Measurements from ENCODE around the gene FRMD4A. TPM values are rescaled to one million over a fixed set of nuclear protein-coding genes. Genes with fewer than 3 reads are reported as not detected.

The FRMD4A gene
- 1.1 and 2.3 TPM in 2 replicates for total RNA-seq (2014; rRNA removed; shearing (Covaris generic))

GRCh38 chr10:14330388-14331061 lies at the start of gene FRMD4A:
TSS of gene FRMD4A (minus strand) at chr10:14330924.
- DNase-seq (ENCODE audit: low spot score): no peak

- no peak for DNase-seq (ENCODE audit: low spot score)
Observed at GRCh38 chr10:14379556-14380280, 49.0 kb upstream of the FRMD4A start.

GRCh38 chr10:14378387-14378960 lies 47.8 kb upstream of the FRMD4A start:
- no peak for DNase-seq (ENCODE audit: low spot score)

- DNase-seq (ENCODE audit: low spot score): no peak
Observed at GRCh38 chr10:14377591-14378175, 47.0 kb upstream of the FRMD4A start.

- no peak for DNase-seq (ENCODE audit: low spot score)
Observed at GRCh38 chr10:14374745-14375445, 44.2 kb upstream of the FRMD4A start.

- no peak for DNase-seq (ENCODE audit: low spot score)
Observed at GRCh38 chr10:14372606-14373005, 41.9 kb upstream of the FRMD4A start.

- DNase-seq (ENCODE audit: low spot score): peak; percentile 6
Observed at GRCh38 chr10:14371581-14371980, 40.9 kb upstream of the FRMD4A start.

GRCh38 chr10:14370894-14371293 lies 40.2 kb upstream of the FRMD4A start:
- no peak for DNase-seq (ENCODE audit: low spot score)

GRCh38 chr10:14369906-14370305 lies 39.2 kb upstream of the FRMD4A start:
- no peak for DNase-seq (ENCODE audit: low spot score)

GRCh38 chr10:14366760-14367159 lies 36.0 kb upstream of the FRMD4A start:
- no peak for DNase-seq (ENCODE audit: low spot score)

- DNase-seq (ENCODE audit: low spot score): no peak
Observed at GRCh38 chr10:14365266-14365665, 34.5 kb upstream of the FRMD4A start.

GRCh38 chr10:14362104-14362503 lies 31.4 kb upstream of the FRMD4A start:
- DNase-seq (ENCODE audit: low spot score): no peak

- DNase-seq (ENCODE audit: low spot score): no peak
Observed at GRCh38 chr10:14360961-14361360, 30.2 kb upstream of the FRMD4A start.

GRCh38 chr10:14360515-14360914 lies 29.8 kb upstream of the FRMD4A start:
- no peak for DNase-seq (ENCODE audit: low spot score)

- DNase-seq (ENCODE audit: low spot score): no peak
Observed at GRCh38 chr10:14358886-14359573, 28.3 kb upstream of the FRMD4A start.

GRCh38 chr10:14356921-14357320 lies 26.2 kb upstream of the FRMD4A start:
- DNase-seq (ENCODE audit: low spot score): peak; percentile 57

- no peak for DNase-seq (ENCODE audit: low spot score)
Observed at GRCh38 chr10:14355750-14356149, 25.0 kb upstream of the FRMD4A start.

- no peak for DNase-seq (ENCODE audit: low spot score)
Observed at GRCh38 chr10:14353291-14353913, 22.7 kb upstream of the FRMD4A start.

- no peak for DNase-seq (ENCODE audit: low spot score)
Observed at GRCh38 chr10:14350006-14350405, 19.3 kb upstream of the FRMD4A start.

- no peak for DNase-seq (ENCODE audit: low spot score)
Observed at GRCh38 chr10:14349081-14349480, 18.4 kb upstream of the FRMD4A start.

- DNase-seq (ENCODE audit: low spot score): no peak
Observed at GRCh38 chr10:14345262-14345661, 14.5 kb upstream of the FRMD4A start.

Measured in H4 (cell line).